WERI-Rb-1 (cell line): ENCODE results near the gene PIK3C2B.
A peak's percentile ranks its signal among the peaks of the same experiment; 100 is the strongest.

ENCODE experiments used
- DNase-seq: peaks from one replicate; pipeline ENCODE4 v3.0.0-alpha.2; 2020
- H3K27ac ChIP-seq: fragments of 250-450 bp; sonication (Bioruptor Pico); 2 replicates; pipeline ENCODE4 v1.5.1; 2020; ENCODE audit warnings: mild to moderate bottlenecking, moderate library complexity
- H3K27me3 ChIP-seq: fragments of 250-450 bp; sonication (Bioruptor Pico); 2 replicates; pipeline ENCODE4 v1.5.1; 2021; ENCODE audit warnings: mild to moderate bottlenecking, low read depth, moderate library complexity; ENCODE audit not compliant: insufficient read depth, severe bottlenecking
- H3K36me3 ChIP-seq: fragments of 250-450 bp; sonication (Bioruptor Pico); 2 replicates; pipeline ENCODE4 v1.5.1; 2020; ENCODE audit warnings: mild to moderate bottlenecking, moderate library complexity
- H3K4me3 ChIP-seq: 2 replicates; pipeline ENCODE4 v1.5.1; 2011; ENCODE audit warnings: low read depth, mild to moderate bottlenecking, control low read depth, low read length
- H3K9me3 ChIP-seq: fragments of 250-450 bp; sonication (Bioruptor Pico); 2 replicates; pipeline ENCODE4 v1.5.1; 2021; ENCODE audit warnings: mild to moderate bottlenecking, moderate library complexity; ENCODE audit not compliant: severe bottlenecking
- CTCF ChIP-seq: IDR thresholded peaks from 2 replicates; pipeline ENCODE4 v1.5.1; 2011; ENCODE audit warnings: low read depth, mild to moderate bottlenecking, control low read depth, inconsistent platforms, low read length

Gene PIK3C2B

GRCh38 chr1:204447736-204448135 lies 46.9 kb downstream of the PIK3C2B start:
- Histone ChIP-seq H3K9me3 (no peaks in the 10 kb centered on the region), H3K4me3 (no peak overlapping the region), H3K36me3 (no peaks in the 10 kb centered on the region), H3K27me3 (no peaks in the 10 kb centered on the region), H3K27ac (no peak overlapping the region; the same call in 1 of the 2 replicates)
- no peak for TF ChIP-seq CTCF
- no peak for DNase-seq

- Histone ChIP-seq H3K27me3 (no peaks in the 10 kb centered on the region), H3K36me3 (no peaks in the 10 kb centered on the region), H3K4me3 (no peak overlapping the region), H3K27ac (peak overlapping the region; percentile 59), H3K9me3 (no peaks in the 10 kb centered on the region)
- TF ChIP-seq CTCF: no peak
- DNase-seq: no peak
Measured at GRCh38 chr1:204447190-204447589, 47.4 kb downstream of the PIK3C2B start.

GRCh38 chr1:204446413-204447111 lies 48.0 kb downstream of the PIK3C2B start:
- Histone ChIP-seq H3K4me3 (peak overlapping the region; percentile 2; the same call in 1 of the 2 replicates), H3K36me3 (no peaks in the 10 kb centered on the region), H3K27ac (peak overlapping the region; percentile 59), H3K27me3 (no peaks in the 10 kb centered on the region), H3K9me3 (no peaks in the 10 kb centered on the region)
- peak; percentile 100 for TF ChIP-seq CTCF
- peak; percentile 100 for DNase-seq

GRCh38 chr1:204445860-204446412 lies 48.7 kb downstream of the PIK3C2B start:
- DNase-seq: peak; percentile 92
- Histone ChIP-seq H3K27me3 (no peaks in the 10 kb centered on the region), H3K4me3 (no peak overlapping the region), H3K36me3 (no peaks in the 10 kb centered on the region), H3K27ac (no peak overlapping the region), H3K9me3 (no peaks in the 10 kb centered on the region)
- peak; percentile 97 for TF ChIP-seq CTCF
